AG09319 (cell line): ENCODE measurements around the gene REPS1.

Source experiments
- DNase-seq: peaks from one replicate; pipeline ENCODE4 v3.0.0-alpha.2; 2010; ENCODE audit warnings: low read depth; ENCODE audit errors: extremely low read depth
- TF ChIP-seq, protein P1 (sequence below): IDR thresholded peaks from 2 replicates; pipeline ENCODE4 v1.5.1; 2011; ENCODE audit warnings: low read depth, mild to moderate bottlenecking, inconsistent platforms, low read length, moderate library complexity

The REPS1 gene

DNA sequence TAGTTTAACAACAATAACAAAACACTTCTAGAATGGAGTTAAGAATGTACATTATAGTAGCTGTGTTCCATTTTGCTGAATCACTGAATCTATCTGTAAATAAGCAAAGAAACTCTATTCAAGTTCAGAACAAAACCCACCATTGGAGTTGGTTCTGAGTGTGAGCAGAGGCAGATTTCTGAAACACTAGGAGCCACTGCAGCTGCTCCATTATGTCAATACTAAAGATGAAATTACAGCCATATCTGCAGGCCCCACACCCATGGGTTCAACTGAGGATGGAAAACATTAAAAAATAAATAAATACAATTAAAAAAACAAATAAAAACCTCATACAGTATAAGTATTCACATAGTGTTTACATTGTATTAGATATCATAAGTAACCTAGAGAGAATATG is 91.0 kb downstream of the REPS1 start:
- TF ChIP-seq, protein P1, sequence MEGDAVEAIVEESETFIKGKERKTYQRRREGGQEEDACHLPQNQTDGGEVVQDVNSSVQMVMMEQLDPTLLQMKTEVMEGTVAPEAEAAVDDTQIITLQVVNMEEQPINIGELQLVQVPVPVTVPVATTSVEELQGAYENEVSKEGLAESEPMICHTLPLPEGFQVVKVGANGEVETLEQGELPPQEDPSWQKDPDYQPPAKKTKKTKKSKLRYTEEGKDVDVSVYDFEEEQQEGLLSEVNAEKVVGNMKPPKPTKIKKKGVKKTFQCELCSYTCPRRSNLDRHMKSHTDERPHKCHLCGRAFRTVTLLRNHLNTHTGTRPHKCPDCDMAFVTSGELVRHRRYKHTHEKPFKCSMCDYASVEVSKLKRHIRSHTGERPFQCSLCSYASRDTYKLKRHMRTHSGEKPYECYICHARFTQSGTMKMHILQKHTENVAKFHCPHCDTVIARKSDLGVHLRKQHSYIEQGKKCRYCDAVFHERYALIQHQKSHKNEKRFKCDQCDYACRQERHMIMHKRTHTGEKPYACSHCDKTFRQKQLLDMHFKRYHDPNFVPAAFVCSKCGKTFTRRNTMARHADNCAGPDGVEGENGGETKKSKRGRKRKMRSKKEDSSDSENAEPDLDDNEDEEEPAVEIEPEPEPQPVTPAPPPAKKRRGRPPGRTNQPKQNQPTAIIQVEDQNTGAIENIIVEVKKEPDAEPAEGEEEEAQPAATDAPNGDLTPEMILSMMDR = no peak
- no peak for DNase-seq

DNA sequence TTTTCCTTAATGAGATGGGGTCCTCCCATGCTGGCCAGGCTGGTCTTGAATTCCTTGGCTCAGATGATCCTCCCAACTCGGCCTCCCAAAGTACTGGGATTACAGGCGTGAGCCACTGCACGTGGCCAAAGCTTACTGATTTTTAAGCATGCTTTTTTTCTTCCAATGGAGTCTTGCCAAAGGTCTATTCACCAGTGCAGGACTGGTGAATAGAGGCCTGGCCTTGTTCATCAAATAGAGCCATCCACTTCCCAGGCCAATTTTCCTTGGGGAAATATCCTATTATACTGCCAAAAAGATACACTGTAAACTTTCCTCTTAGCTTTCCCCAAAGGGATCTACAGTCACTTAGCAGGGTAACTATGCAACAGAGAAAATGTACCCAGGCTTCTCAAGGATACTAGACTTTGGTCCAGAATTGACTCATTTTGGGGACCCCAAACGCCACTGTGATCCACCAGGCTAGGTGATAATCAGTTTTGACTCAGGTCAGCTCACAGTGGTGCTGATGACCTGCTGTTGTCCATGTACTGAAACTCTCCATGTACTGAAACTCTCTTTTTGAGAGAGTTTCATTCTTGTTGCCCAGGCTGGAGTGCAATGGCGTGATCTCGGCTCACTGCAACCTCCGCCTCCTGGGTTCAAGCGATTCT is 91.8 kb downstream of the REPS1 start:
- DNase-seq = no peak
- TF ChIP-seq, protein P1 = no peak

DNA sequence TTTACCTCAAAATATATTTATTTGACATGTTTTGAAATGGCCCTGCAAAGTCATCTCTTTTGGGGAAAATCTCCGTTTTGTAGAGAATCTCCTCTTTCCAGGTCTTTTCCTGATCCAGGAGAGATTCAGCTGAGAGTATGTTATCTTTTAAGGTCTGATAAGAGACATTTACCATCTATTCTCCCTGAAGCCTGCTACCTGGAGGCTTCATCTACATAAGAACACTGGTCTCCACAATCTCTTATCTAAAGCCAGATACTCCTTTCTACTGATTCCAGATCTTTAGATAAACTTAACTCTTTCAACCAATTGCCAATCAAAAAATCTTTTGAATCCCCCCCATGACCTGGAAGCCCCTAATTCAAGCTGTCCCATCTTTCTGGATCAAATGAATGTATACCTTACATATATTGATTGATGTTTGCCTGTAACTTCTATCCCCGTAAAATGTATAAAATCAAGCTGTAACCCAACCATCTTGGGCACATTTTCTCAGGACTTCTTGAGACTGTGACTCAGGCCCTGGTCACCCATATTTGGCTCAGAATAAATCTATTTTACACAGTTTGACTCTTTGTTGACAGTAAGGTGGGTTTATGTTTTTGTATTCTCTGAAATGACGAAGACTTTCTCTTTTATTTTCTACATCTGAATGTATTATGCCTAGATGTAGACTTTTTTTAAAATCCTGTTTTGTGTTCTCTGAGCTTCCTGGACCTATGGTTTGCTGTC is 96.6 kb downstream of the REPS1 start:
- DNase-seq = no peak
- TF ChIP-seq, protein P1 = no peak

DNA sequence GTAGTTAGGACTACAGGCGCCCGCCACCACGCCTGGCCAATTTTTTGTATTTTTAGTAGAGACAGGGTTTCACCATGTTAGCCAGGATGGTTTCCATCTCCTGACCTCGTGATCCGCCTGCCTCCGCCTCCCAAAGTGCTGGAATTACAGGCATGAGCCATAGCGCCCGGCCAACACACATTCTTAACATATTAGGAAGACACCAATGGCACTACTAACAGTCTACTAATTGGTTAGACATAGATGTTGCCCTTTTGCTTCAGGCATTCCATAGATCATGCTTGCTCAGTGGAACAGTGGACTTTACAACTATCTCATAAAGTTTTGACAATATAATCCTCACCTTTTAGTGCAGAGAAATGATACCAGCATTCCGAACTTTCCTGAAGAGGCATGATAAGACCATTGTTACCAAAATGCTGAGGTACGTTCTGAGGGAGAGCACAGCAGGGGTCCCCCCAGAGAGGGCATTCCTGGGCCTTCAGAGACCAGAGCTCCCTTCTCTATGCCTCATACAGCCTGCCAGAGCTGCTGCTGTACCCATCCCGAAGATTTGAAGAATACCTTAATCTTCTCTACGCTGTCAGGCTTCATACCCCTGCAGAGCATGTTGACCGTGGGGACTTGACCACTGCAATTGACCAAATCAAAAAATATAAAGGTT is 102.8 kb downstream of the REPS1 start:
- no peak for DNase-seq
- TF ChIP-seq, protein P1 = no peak

DNA sequence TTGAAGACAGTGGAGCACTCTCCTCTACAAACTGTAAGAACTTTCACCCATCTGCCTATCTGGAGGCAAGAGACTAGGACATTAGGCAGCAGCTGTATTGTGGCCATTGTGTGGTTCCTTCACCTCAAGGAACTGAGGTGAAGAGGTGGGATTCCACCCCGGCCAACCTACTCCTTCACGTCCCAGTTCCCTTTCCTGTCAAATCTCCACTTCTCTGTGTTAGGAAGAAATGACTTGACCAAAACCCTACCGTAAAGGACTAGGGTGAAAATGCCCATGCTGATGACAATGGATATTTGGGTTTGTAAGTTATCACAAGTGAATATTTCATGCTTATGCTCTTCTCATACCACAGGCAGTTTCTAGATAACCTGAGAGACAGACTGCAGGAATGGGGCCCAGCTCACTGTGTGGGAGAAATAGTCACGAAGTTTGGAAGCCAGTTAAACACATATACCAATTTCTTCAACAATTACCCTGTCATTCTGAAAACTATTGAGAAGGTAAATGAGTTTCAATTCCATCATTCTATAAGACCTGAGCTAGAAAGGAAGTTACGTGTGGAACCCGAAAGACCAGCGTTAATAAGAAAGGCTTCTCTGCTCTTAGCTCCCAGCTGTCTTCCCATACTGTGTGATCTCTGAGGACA is 105.6 kb downstream of the REPS1 start:
- TF ChIP-seq, protein P1 = no peak
- no peak for DNase-seq

DNA sequence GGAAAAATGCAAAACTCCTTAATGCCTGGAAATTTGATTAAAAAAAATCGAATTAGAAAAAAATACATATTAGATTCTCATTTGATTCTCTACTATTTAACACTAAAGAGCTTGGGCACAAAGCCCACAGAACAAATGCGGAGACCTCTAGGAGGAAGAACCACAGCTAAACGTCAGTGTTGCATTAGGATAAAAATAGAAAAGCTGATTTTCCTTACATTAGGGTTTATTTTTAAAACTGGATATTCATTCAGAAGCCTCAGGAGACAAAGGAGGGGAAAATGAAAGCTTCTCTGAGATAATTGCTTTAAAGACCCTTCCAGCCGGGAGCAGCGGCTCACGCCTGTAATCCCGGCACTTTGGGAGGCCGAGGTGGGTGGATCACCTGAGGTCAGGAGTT is 114.9 kb downstream of the REPS1 start:
- TF ChIP-seq, protein P1 = no peak
- DNase-seq = no peak
